ENCODE results near the gene TRIM15.
A peak's percentile ranks its signal among the peaks of the same experiment; 100 is the strongest.
"Not testable (repeated sequence)": the region's sequence is repeated elsewhere in the genome, so short reads cannot be mapped to it uniquely, and the experiment has no call there.

The TRIM15 gene

DNA sequence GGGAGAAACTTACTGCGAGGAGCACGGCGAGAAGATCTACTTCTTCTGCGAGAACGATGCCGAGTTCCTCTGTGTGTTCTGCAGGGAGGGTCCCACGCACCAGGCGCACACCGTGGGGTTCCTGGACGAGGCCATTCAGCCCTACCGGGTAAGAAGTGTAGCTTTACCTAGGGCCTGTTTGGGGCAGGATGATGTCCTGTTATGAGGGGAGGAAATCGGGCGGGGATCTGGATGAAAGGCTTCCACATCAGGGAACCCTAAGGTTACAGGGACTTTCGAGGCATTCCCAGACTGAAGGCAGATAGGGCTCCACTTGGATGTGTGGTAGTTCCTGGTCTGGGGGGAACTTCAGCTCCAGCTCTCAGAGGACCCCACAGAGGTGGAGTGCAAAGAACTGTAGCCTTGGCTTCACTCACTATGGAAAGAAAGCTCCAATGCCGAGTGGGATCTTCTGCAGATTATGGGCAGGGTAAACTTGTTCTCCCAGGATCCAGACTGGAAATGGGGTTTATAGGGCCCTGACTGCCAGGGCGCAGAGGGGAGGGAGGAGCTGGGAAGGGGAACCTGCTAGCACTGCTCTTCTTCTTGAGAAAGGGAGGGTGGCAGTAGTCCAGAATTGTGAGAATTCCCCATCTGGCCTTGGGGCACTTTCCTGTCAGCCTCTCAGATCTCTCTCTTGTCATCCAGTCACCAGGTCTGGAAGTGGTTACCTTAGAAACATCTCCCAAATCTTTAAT lies 740 bp downstream of the TRIM15 start:
- no peak for DNase-seq

DNA sequence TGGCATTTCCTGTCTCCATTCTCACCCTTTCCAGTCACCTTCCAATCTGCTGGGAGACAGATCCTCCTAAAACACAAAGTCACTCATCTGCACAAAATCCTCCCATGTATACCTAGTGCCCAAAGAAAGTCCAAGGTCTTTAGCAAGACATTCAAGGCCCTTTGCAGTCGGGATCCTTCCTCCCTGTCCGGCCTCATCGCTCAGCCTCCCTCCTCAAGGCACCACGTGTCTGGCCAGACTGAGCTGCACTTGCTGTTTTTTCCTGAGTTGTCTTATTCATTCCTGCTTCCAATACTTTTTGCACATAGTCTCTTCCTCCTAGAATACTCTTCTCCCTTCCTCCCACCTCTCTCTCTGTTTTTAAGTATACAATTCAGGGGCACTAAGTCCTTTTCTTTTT lies 1.4 kb downstream of the TRIM15 start:
- DNase-seq, result no peak

DNA sequence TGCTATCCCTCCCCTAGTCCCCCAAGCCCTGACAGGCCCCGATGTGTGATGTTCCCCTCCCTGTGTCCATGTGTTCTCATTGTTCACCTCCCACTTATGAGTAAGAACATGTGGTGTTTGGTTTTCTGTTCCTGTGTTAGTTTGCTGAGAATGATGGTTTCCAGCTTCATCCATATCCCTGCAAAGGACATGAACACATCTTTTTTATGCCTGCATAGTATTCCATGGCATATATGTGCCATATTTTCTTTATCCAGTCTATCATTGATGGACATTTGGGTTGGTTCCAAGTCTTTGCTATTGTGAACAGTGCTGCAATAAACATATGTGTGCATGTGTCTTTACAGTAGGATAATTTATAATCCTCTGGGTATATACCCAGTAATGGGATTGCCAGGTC lies 1.9 kb downstream of the TRIM15 start:
- not testable (repeated sequence) for DNase-seq

DNA sequence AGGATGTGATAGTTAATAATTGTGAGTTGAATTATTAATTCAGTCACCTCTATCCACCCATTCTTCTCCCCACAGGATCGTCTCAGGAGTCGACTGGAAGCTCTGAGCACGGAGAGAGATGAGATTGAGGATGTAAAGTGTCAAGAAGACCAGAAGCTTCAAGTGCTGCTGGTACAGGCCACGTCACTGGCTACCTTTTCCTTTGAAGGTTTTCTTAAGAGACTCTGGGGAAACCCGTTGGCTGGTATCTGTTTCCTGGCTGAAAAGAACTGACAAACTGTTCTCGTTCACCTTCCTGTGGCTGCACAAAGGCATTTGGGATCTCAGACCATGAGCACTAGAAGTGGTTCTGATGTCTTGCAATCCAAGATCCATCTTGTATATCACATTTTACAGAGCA lies 3.8 kb downstream of the TRIM15 start:
- DNase-seq, result no peak

DNA sequence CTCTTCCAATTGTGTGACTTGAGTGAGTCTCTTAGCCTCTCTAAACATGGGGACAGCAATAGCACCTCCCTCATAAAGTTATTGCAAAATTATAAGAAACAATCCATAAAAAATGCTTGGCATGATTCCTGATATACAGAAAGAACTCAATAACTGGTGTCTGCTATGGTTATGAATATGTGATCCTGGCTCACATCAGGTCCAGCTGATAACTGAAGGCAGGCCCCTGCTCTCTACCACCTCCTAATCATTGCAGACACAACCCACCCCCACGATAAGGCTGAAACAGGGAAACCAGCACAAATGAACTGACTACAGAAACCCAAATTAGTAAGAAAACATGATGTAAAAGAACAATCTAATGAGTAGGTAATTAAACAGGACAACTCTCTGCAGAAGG lies 5.4 kb downstream of the TRIM15 start:
- DNase-seq, result no peak

DNA sequence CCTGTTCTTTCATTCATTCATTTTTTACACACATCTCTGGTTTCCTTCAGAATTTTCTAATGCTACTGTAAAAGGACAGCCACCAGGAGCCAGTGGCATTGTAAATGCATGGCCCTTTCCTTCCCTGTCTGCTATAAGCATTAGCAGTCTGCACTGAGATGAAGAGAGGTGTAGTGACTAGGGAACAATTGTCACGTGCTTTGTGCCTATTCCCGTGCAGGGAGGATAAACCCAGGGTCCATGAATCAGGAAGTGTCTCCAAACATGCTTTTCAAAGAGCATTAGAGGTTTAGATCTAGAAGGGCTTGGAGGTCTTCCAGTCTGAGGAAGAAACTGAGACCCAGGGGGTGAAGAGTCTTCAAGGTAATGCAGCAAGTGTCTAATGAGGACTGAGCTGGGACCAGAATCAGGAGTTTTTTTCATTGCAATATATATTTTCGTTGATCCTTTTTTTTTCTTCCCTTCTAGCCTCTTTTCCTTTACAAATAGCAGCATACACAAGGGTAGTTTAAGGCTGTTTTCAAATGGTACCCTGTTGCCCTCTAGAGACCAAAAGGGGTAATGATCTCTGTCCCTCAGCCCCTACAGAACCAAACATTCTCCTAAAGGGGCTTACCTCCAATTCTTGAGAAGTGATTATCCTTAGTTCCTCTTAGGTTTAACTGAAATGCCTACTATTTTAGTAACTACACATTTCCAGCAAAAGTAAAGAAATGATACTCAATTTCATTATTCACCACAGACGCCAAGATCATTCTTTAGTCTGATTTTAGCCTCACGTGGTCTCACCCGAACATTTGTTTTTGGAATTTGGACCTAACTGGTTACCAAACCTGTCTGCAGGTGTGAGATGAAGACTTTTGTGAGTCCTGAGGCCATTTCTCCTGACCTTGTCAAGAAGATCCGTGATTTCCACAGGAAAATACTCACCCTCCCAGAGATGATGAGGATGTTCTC lies 6.6 kb downstream of the TRIM15 start:
- peak; percentile 38 for DNase-seq

DNA sequence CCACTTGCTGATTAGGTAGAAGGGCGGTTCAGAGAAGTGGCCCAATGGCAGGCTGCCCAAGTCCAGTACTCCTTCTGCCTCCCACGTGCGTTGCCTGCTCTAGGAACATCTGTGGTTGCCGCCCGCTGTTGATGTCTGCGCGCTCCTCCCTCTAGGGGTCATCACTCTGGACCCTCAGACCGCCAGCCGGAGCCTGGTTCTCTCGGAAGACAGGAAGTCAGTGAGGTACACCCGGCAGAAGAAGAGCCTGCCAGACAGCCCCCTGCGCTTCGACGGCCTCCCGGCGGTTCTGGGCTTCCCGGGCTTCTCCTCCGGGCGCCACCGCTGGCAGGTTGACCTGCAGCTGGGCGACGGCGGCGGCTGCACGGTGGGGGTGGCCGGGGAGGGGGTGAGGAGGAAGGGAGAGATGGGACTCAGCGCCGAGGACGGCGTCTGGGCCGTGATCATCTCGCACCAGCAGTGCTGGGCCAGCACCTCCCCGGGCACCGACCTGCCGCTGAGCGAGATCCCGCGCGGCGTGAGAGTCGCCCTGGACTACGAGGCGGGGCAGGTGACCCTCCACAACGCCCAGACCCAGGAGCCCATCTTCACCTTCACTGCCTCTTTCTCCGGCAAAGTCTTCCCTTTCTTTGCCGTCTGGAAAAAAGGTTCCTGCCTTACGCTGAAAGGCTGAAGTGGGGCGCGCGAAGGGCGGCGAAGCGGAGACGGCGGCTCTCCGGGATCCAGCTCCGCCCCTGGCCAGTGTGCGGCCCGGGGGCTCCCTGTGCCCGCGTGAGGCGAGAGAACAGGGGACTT lies 8.5 kb downstream of the TRIM15 start:
- DNase-seq, result peak; percentile 15

DNA sequence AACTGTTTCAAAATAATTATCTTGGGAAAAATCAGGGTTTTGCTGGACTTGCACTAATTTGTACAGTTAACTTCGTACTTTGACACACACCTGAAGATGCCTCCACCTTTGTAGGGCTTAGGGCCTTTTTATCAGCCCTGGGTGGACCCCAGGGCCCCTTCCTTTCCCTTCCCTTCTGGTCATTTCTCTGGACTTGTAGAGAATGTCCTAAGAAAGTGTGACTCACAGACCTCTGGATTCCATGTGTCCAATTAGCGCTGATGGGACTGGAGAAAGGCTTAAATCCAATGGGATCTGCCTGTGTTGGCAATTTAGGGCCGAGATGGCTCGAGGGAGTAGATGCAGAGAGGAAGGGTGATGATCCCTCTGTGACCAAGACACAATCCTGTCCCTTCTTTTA lies 9.3 kb downstream of the TRIM15 start:
- DNase-seq, result no peak

DNA sequence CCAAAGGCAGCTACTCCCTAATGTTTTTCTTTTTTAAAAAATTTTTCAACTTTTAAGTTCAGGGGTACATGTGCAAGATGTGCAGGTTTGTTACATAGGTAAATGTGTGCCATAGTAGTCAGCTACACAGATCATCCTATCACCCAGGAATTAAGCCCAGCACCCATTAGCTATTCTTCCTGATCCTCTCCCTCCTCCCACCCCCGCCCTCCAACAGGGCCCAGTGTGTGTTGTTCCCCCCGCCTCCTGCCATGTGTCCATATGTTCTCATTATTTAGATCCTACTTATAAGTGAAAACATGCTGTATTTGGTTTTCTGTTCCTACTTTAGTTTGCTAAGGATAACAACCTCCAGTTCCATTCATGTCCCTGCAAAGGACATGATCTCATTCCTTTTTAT lies 12.4 kb downstream of the TRIM15 start:
- no peak for DNase-seq

DNA sequence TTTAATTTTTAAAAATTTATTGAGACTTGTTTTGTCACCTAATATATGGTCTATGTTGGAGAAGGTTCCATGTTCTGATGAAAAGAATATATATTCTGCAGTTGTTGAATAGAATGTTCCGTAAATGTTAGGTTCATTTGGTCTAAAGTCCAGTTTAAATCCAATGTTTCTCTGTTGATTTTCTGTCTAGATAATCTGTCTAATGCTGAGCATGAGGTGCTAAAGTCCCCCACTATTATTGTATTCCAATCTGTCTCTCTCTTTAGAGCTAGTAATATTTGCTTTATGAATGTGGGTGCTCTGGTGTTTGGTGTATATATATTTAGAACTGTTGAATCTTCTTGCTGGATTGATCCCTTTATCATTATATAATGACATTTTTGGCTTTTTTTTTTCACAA lies 15.5 kb downstream of the TRIM15 start:
- DNase-seq, result no peak

DNA sequence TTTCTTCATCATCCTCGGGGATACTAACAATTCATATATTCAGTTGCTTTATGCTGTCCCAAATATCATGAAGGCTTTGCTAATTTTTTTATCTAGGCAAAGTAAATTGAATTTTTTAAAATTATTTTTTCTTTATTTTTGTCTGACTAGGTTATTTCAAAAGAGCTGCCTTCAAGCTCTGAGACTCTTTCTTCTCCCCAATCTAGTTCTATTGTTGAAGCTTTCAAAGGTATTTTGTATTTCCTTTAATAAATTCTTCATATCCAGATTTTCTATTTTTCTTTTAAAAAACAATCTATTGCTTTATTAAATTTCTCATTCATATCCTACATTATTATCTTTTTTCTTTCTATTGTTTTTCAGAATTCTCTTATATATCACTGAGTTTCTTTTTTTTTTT lies 16.8 kb downstream of the TRIM15 start:
- no peak for DNase-seq

DNA sequence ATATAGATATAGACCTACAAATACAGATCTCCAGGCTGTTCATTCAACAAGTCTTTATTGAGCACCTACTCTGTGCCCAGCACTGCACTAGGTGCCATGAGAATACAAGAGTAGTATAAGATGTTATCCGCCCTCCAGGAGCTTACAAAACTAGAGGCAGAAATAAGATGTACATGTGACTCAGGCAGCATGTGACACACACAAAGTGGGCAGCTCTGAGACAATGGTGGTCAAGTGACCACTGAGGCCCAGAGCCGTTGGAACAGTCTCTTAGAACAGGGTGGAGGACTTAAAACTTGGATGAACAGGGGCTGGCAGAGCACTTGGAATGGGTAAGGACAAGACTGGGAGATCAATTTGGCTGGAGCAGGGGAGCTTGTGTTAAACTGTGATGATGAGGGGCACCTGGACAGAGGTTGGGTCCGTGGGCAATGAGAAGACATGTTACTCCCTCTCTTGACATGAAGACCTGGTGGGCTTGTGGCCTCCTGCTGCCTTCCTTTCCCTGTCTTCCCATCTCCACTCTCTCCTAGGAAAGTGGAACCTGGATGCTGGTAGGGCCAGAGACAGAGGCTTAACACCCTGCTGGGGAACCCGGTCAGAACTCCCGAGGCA lies 21.2 kb downstream of the TRIM15 start:
- no peak for DNase-seq

DNA sequence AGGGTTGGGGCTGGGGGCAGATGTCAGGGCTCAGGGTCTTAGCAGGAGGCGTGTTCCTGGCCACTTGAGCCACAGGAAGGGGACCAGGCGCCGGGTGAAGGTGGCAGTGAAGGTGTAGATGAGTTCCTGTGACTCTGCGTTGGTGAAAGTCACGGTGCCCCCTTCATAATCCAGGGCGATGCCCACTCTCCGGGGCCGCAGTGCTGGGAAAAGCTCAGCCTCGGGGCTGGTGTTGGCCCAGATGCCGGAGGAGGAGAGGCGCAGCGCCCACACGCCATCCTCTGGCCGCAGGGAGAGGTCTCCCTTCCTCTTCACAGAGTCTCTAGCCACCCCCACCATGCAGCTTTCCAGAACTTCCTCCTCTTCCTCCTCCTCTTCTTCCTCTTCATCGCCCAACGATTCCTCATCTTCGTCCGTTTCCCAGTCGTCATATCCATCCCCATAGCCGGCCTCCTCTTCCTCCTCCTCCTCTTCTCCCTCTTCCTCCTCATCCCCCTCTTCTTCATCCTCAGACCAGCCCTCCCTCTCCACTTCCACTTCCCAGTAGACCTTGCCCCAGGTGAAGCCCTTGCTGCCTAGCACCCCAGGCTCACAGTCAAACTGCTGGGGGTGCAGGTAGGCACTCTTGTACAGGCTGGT lies 22.6 kb downstream of the TRIM15 start:
- no peak for DNase-seq

DNA sequence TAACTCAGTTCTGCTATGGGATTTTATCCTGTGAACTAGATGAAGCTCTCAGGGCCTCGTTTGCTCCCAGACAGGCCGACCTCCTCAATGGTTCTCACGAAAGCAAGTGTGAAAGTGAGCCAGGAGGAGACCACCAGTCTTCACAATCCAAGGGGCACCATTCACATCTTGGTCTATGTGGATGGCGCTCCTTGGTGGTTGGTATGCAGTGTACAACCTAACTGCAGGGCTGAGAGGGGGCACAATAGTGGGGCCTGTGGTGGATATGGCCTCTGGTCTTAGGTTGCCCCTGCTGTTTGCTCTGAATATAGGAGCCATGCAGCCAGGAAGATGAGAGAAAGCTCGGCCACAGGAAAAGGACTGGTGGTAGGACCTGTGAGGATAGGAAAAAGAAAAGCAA lies 25.2 kb downstream of the TRIM15 start:
- DNase-seq, result no peak

DNA sequence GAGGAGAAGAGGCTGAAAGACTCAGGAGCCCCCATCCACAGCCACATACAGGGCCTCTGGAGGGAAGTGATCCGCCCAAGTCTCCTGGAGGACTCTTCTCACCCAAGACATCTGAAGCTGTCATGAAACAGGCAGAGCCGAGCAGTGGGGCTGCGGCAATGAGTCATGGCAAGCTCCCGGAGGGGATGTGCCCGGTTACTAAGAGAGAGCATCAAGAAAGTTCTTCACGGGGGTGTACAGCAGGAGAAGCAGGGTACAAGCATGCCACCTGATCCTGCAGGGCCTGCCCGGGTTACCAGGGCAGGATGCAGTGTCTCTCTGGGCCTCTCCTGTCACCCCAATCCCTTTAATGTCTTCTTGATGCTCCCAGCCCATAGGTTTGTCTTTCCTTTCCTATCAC lies 28.7 kb downstream of the TRIM15 start:
- DNase-seq, result no peak

DNA sequence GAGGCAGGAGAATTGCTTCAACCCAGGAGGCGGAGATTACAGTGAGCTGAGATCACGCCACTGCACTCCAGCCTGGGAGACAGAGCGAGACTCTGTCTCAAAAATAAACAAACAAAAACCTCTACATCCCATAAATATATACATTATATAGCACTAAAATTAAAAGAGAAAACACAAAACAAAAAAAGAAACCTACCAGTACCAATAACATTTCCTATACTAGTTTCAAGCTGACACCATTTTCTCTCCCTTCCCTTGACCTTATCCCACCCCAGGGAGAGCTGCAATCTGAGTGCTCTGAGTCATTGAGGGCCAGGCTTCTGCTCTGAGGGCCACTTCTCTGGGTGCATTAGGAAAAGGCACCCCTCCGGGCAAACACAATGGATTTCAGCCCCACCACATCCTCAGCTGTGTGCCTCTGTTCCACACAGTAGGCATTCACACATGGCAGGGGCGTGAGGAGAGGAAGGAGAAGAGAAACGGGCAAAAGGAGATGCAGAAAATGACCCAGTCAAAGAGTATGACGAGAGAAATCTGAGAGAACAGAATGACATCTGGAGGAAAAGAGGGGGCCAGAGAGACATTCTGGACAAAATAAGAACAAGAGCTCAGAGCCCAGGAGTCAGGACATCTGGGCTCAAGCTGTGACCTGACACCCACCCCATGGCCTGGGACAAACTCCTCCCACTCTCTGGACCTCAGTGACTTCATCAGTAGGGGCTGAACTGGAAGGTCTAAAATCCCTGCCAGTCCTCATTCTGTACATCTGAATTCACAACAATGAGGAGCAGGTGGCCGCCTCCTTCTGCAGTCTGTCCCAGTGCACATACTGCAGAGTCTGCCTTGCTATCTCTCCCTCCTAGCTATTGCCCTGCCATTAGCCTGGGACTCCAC lies 31.7 kb downstream of the TRIM15 start:
- DNase-seq, result no peak

DNA sequence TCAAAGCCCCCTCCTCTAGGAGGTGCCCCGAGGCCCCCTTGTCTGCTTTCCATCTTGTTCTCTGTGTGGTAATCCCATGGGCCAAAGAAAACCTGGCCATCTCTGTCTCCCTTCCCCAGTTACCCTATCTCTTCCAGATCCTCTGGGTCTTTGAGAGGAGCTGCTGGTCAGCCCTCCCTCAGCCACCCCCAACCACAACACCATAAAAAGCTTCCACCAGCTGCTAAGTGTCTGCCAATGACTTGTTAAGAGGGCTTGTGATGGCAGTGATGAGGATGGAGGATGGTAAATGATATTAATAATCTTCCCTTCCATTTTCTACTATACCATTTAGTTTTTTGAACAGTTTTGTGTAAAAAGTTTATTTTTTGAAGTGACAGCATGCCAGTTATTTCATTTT lies 32.6 kb downstream of the TRIM15 start:
- no peak for DNase-seq

DNA sequence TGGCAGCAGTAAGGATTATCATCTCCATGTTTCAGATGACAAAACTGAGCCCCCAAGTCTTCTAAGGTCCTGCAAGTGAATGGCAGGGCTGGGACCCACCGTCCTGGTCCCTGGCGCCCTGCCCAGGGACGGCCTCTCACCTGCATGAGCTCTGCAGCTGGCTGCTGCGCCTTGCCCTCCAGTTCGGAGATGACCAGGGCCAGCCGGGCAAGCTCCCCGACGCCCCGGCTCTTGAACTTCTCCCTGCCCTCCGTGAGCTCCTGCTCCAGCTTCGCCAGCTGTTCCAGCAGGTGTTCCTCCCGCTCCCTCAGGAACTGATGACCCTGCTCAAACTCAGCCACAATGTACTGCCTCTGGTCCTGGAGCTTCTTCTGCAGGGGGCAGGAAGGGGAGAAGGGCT lies 33.0 kb downstream of the TRIM15 start:
- no peak for DNase-seq

DNA sequence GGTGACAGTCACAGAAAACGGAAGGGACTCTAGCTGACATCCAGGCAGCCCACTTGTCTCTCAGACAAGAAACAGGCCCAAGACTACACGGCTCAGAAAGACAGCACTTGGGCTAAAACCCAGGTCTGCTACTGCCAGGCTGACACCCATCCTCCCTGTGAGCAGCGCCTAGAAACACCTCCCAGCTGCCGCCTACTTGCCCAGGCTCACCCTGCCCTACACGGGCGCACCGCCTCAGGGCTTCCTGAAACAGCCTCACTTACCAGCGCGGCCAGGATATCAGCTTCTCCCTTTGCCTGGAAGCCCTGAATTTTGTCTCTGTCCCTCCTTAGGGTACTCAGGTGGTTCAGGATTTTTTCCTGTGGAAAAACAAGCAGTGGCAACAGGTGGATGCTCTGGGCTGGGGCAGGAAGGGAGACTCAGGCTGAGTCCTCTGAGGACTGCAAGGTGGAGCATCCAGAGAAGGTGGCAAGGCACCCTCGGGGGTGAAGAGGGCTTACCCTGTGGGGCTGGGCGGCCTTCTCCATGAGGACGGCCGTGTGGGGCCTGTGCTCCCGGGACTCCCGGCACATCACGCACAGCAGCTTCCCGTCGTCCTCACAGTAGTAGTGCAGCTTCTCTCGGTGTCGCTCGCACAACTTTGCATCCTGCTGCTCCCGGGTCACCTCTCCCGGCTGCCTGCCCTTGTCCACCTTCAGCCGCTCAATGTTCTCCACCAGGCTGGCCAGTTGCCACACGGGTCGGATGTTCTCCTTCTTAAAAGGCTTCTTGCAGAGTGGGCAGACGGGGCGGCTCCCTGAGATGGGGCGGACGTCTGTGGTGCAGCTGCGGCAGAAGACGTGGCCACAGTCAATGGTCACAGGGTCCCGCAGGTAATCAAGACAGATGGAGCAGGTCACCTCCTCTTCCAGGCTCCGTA lies 35.1 kb downstream of the TRIM15 start:
- no peak for DNase-seq

Measured in DMS 273 treated with DMSO at 0.1 percent for 48 hours (cell line).